GM19099 (cell line): Measurements from ENCODE around the gene C22orf31.

Source experiments
- POLR2A ChIP-seq: IDR thresholded peaks from 3 replicates; pipeline ENCODE4 v1.6.1; 2011; ENCODE audit warnings: low read depth; ENCODE audit not compliant: insufficient read length; ENCODE audit errors: extremely low read depth

The C22orf31 gene

GRCh38 chr22:29072193-29072978 is 10.8 kb upstream of the C22orf31 start:
- TF ChIP-seq POLR2A: no peak

GRCh38 chr22:29071261-29072045 is 9.8 kb upstream of the C22orf31 start:
- peak; percentile 32 for TF ChIP-seq POLR2A

DNA sequence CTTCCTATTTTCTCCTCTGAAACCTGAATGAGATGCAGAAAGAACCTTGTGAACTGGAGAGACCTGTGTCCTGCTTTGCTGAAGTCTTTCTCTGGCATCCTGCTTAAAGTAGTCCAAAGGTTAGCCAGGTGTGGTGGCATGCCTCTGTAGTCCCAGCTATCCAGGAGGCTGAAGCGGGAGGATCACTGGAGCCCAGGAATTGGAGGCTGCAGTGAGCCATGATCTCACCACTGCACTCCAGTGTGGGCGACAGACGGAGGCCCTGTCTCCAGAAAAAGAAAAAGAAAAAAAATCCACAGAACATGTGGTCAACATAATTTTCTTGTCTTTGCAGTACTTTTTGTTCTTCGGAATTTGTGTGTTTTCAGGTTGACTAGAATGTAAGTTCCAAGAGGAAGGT is 8.9 kb upstream of the C22orf31 start:
- no peak for TF ChIP-seq POLR2A

DNA sequence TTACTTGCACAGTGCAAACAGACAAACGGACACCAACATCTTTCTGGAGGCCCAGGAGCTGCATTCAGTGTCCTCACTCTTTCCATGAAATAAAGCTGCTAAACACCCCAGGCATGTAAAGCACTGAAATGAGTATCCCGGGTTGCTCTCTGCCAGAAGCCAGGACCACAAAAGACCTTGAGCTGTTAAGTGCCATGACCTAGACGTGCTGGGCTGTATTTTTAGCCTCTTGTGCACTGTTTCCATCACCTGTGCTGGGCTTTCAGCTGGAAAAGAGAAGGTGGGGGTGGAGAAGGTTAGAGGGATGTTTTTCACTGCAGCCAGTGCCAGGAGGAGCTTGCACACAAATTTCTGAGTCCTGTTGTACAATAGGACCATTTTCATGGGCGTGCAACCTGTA is 7.8 kb upstream of the C22orf31 start:
- no peak for TF ChIP-seq POLR2A

GRCh38 chr22:29065468-29066190 is 4.0 kb upstream of the C22orf31 start:
- no peak for TF ChIP-seq POLR2A

GRCh38 chr22:29062286-29062821 is 723 bp upstream of the C22orf31 start:
- no peak for TF ChIP-seq POLR2A

DNA sequence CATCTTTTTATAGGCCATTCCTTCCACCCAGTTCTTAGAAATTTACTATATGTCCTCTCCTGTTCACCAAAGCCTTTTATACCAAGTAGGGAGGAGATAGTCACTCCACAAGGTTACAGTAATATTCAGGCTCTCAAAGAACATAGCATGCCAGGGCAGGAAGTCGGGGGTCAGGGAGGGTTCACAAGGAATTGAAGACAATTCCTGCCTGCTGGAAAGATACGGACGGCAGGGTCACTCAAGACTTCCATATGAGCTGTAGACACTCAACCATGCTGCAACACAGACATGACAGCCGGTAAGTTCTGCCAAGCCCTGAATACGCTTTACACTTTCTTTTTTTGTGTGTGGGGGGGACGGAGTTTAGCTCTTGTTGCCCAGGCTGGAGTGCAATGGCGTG is 700 bp downstream of the C22orf31 start:
- no peak for TF ChIP-seq POLR2A

DNA sequence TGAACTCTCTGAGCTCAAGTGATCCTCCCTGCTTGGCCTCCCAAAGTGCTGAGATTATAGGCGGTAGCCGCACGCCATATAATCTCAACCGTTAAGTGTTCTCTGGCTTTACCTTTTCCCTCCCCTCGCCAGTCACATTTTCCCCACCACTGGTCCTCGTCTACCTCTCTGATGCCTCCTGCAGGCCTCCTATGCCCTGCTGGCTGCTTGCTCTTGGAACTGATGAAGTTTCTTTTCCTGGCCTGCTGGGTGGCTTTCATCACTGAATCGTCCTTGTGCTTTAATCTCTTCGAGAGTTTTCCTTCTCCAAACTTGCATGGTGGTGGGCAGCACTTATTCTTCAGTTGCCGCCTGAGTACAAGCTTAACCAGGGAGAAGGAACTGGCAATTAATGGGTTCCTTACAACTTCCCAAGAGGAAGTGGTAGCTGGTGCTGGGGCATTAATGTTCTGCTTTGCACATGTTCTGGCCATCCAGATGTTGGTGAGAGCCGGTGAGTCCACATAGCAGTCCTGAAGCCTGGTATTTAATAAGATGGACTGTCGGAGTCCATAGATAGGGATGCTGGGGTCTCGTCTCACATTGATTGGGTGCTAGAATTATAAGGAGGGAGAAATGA is 1.3 kb downstream of the C22orf31 start:
- no peak for TF ChIP-seq POLR2A

DNA sequence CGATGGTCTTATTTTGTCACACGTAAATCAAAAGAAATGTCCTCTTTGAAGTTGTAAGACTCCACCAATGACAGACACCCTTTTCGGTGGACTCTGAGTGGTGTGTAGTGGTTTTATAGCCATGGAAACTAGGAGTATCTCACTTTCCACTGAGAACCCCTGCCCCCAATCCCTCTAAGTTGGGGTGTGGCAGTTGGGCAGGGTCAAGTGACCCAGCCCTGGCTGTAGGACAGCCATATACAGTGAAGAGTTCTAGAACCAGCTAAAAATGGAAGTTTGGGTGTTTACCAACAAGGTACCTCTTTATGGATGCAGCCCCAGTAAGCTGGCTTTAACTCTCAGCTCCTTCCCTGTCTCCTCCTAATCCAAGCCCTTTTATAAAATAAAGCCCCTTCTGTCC is 5.2 kb downstream of the C22orf31 start:
- TF ChIP-seq POLR2A: no peak

GRCh38 chr22:29055192-29055830 is 6.3 kb downstream of the C22orf31 start:
- TF ChIP-seq POLR2A: no peak

DNA sequence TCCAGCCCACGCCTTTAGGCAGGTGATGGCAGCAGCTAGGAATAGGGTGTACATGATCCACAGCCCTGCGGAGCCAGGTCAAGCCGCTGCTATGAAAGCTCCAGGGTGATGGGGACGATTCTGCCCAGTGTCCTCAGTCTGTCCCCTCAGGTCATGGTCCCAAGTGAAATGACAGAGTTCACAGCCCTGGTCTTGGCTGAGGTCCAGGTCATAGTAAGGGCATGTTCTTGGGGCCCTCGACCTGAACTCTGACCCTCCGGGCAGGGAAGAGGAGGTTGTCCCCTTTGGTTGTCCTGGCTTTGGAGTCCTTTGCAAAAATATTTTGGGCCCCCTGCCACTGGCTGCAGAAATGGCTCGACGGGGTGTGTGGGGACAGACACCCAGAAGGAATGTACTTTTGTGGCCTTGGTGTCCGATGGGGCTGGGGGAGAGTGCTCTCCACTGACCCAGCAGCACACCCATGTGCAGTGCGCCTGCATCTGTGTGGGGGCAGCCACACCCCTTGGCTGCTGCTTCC is 7.3 kb downstream of the C22orf31 start:
- no peak for TF ChIP-seq POLR2A

DNA sequence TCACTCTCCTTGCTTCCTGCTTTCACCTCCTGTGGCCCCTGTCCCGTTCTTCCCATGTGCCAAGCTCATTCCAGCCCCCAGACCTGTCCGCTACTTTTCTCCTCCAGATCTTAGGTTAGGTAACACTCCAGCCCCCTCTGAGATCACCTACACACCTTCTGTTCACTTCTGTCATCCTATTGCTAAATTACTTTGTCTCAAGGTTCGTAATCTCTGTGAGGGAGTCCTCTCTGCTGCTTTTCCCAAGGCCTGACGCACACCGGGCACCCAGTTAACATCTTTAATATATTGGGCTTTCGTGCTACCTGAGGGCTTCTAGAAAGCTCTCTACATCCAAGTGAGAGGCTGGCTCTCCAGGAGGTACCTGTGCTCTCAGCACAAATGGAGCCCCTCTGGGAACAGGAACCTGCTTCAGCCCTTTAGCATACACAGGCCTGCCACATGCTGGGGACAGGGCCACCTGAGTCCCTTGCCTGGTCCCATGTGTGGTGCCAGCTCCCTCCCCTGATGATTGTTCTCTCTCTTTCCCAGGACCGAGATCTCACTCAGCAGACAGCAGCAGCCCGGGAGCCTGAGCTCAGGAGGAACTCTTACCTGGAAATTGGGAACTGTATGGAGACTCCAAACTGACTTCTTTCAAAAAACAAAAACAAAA is 8.5 kb downstream of the C22orf31 start:
- no peak for TF ChIP-seq POLR2A

DNA sequence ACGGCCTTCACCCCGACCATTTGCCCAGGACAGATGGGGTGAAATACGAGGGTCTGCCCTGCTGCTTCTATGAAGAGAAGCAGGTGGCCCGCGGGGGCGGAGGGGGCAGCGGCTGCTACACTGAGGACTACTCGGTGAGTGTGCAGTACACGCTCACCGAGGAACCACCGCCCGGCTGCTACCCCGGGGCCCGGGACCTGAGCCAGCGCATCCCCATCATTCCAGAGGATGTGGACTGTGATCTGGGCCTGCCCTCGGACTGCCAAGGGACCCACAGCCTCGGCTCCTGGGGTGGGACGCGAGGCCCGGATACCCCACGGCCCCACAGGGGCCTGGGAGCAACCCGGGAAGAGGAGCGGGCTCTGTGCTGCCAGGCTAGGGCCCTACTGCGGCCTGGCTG is 11.2 kb downstream of the C22orf31 start:
- no peak for TF ChIP-seq POLR2A
